ENCODE results near the gene KDM4B. TPM values are rescaled to one million over a fixed set of nuclear protein-coding genes. Genes with fewer than 3 reads are reported as not detected.

The KDM4B gene
- polyA plus RNA-seq, 1 experiment = 7.7 TPM

- ChIA-PET POLR2A (interaction anchor here (0.7 kb wide), 1 partner anchor 267 kb away, joined by 3 read pairs; no protein-coding TSS in a partner anchor), CTCF (no interaction called here)
- no peak overlapping the region for H3K4me3 ChIP-seq (ENCODE audit: low read depth, low read length)
- no peaks in the 10 kb centered on the region for H3K27me3 ChIP-seq (ENCODE audit: control insufficient read depth, insufficient read depth, low read length)
- H3K9me3 ChIP-seq (ENCODE audit: control insufficient read depth, insufficient read depth, low read length) = peaks cover 4% of the 10 kb centered on the region; the same call in 1 of the 2 replicates
- DNase-seq (ENCODE audit: low read depth, low spot score) = no peak
- TF ChIP-seq CTCF (IDR thresholded peaks at IDR 0.05; ENCODE audit: low read depth, low read length) = no peak
- H3K27ac ChIP-seq (ENCODE audit: low read depth, low read length) = no peak overlapping the region
These were observed 72.9 kb downstream of the KDM4B start for GRCh38 chr19:5041913-5042187.

- TF ChIP-seq CTCF (IDR thresholded peaks at IDR 0.05; ENCODE audit: low read depth, low read length) = no peak
- no peak for DNase-seq (ENCODE audit: low read depth, low spot score)
- ChIA-PET POLR2A (no interaction called here), CTCF (no interaction called here)
- Histone ChIP-seq H3K4me3 (ENCODE audit: low read depth, low read length) (no peak overlapping the region), H3K9me3 (ENCODE audit: control insufficient read depth, insufficient read depth, low read length) (peaks cover 4% of the 10 kb centered on the region; the same call in 1 of the 2 replicates), H3K27me3 (ENCODE audit: control insufficient read depth, insufficient read depth, low read length) (no peaks in the 10 kb centered on the region), H3K27ac (ENCODE audit: low read depth, low read length) (no peak overlapping the region)
These were observed 73.6 kb downstream of the KDM4B start for GRCh38 chr19:5042556-5042955.

GRCh38 chr19:5045029-5045428 lies 76.1 kb downstream of the KDM4B start:
- DNase-seq (ENCODE audit: low read depth, low spot score) = no peak
- no peak overlapping the region for H3K27ac ChIP-seq (ENCODE audit: low read depth, low read length)
- peaks cover 4% of the 10 kb centered on the region; the same call in 1 of the 2 replicates for H3K9me3 ChIP-seq (ENCODE audit: control insufficient read depth, insufficient read depth, low read length)
- ChIA-PET POLR2A (no interaction called here), CTCF (interaction anchor here (0.7 to 1.2 kb wide), 2 partner anchors 43 to 241 kb away, joined by 3 to 4 read pairs; no protein-coding TSS in a partner anchor)
- H3K4me3 ChIP-seq (ENCODE audit: low read depth, low read length) = no peak overlapping the region
- H3K27me3 ChIP-seq (ENCODE audit: control insufficient read depth, insufficient read depth, low read length) = no peaks in the 10 kb centered on the region
- TF ChIP-seq CTCF (IDR thresholded peaks at IDR 0.05; ENCODE audit: low read depth, low read length) = no peak

DNA sequence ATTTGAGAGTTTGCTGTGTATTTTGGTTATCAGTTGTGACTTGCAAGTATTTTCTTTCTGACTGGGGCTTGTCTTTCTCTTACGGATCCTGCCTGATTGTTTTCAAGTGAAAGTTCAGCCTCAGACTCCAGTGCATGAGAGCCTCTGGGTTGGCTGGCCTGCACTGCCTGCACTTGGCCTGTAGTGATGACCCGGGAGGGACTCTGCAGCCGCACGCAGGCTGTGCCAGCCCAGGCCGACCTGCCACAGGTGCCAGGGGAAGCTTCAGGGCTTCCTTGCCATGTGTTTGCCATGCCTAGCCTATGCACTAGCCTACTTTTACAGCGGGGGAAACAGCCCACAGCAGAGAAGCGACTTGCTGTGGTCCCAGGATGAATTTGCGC lies 77.0 kb downstream of the KDM4B start:
- Histone ChIP-seq H3K27me3 (ENCODE audit: control insufficient read depth, insufficient read depth, low read length) (no peaks in the 10 kb centered on the region), H3K9me3 (ENCODE audit: control insufficient read depth, insufficient read depth, low read length) (peaks cover 4% of the 10 kb centered on the region; the same call in 1 of the 2 replicates), H3K4me3 (ENCODE audit: low read depth, low read length) (no peak overlapping the region), H3K27ac (ENCODE audit: low read depth, low read length) (no peak overlapping the region)
- DNase-seq (ENCODE audit: low read depth, low spot score) = no peak
- ChIA-PET CTCF (interaction anchor here (0.9 to 1.1 kb wide), 2 partner anchors 9 to 14 kb away, joined by 3 to 5 read pairs; no protein-coding TSS in a partner anchor), POLR2A (no interaction called here)
- TF ChIP-seq CTCF (IDR thresholded peaks at IDR 0.05; ENCODE audit: low read depth, low read length) = no peak

GRCh38 chr19:5046339-5047039 lies 77.6 kb downstream of the KDM4B start:
- ChIA-PET POLR2A (interaction anchor here (0.5 kb wide), 1 partner anchor 204 kb away, joined by 3 read pairs; no protein-coding TSS in a partner anchor), CTCF (interaction anchor here (0.6 to 1.1 kb wide), 5 partner anchors 8 to 533 kb away, joined by 3 to 5 read pairs (median 3); no protein-coding TSS in a partner anchor)
- peaks cover 4% of the 10 kb centered on the region; the same call in 1 of the 2 replicates for H3K9me3 ChIP-seq (ENCODE audit: control insufficient read depth, insufficient read depth, low read length)
- no peak overlapping the region for H3K27ac ChIP-seq (ENCODE audit: low read depth, low read length)
- H3K4me3 ChIP-seq (ENCODE audit: low read depth, low read length) = no peak overlapping the region
- H3K27me3 ChIP-seq (ENCODE audit: control insufficient read depth, insufficient read depth, low read length) = no peaks in the 10 kb centered on the region
- no peak for DNase-seq (ENCODE audit: low read depth, low spot score)
- no peak for TF ChIP-seq CTCF (IDR thresholded peaks at IDR 0.05; ENCODE audit: low read depth, low read length)

All from AG04450 (cell line).